Hepatocyte (in vitro differentiated cells): ENCODE data around the gene FBXO9. TPM values are rescaled to one million over a fixed set of nuclear protein-coding genes. Genes with fewer than 3 reads are reported as not detected.
A peak's percentile ranks its signal among the peaks of the same experiment; 100 is the strongest.

Experiments
- DNase-seq: peaks from one replicate; pipeline ENCODE4 v3.0.0-alpha.2; 2016; ENCODE audit warnings: low spot score
- H2AFZ ChIP-seq: fragments of 200-600 bp; sonication (generic); 2 replicates; pipeline ENCODE4 v1.6.0; 2016; ENCODE audit warnings: antibody characterized with exemption, mild to moderate bottlenecking
- H3K27ac ChIP-seq: fragments of 200-600 bp; sonication (generic); 2 replicates; pipeline ENCODE4 v1.5.1; 2016; ENCODE audit warnings: mild to moderate bottlenecking
- H3K27me3 ChIP-seq: fragments of 200-600 bp; sonication (generic); 2 replicates; pipeline ENCODE4 v1.6.1; 2016
- H3K36me3 ChIP-seq: fragments of 200-600 bp; sonication (generic); replicated peaks from 2 replicates; pipeline ENCODE4 v1.5.1; 2016; ENCODE audit warnings: low read depth; ENCODE audit not compliant: insufficient read depth
- H3K4me1 ChIP-seq: fragments of 200-600 bp; sonication (generic); 2 replicates; pipeline ENCODE4 v1.5.1; 2016; ENCODE audit warnings: mild to moderate bottlenecking, moderate library complexity; ENCODE audit not compliant: insufficient read depth
- H3K4me2 ChIP-seq: fragments of 200-600 bp; sonication (generic); 2 replicates; pipeline ENCODE4 v1.6.0; 2016
- H3K4me3 ChIP-seq: fragments of 200-600 bp; sonication (generic); 2 replicates; pipeline ENCODE4 v1.5.1; 2016; ENCODE audit warnings: mild to moderate bottlenecking
- H3K79me2 ChIP-seq: fragments of 200-600 bp; sonication (generic); 2 replicates; pipeline ENCODE4 v1.6.0; 2017; ENCODE audit warnings: mild to moderate bottlenecking
- H3K9me2 ChIP-seq: fragments of 200-600 bp; sonication (generic); replicated peaks from 2 replicates; pipeline ENCODE4 v1.6.0; 2017; ENCODE audit warnings: mild to moderate bottlenecking; ENCODE audit not compliant: insufficient read depth
- H3K9me3 ChIP-seq: fragments of 200-600 bp; sonication (generic); 2 replicates; pipeline ENCODE4 v1.5.1; 2016; ENCODE audit warnings: low read depth, mild to moderate bottlenecking
- H4K20me1 ChIP-seq: fragments of 200-600 bp; sonication (generic); 2 replicates; pipeline ENCODE4 v1.6.0; 2016; ENCODE audit warnings: mild to moderate bottlenecking; ENCODE audit not compliant: insufficient read depth, poor library complexity, severe bottlenecking
- EZH2 ChIP-seq: fragments of 200-600 bp; sonication (generic); IDR thresholded peaks from 2 replicates; pipeline ENCODE4 v1.6.1; 2016; ENCODE audit warnings: antibody characterized with exemption, mild to moderate bottlenecking, borderline replicate concordance
- EZH2phosphoT487 ChIP-seq: fragments of 200-600 bp; sonication (generic); IDR thresholded peaks from one replicate; pipeline ENCODE4 v1.6.1; 2018; ENCODE audit warnings: antibody characterized with exemption, mild to moderate bottlenecking, low read depth, moderate library complexity; ENCODE audit not compliant: unreplicated experiment, severe bottlenecking
- WGBS: methylation state at CpG from one replicate; pipeline ENCODE4 v1.1.6; 2016; ENCODE audit warnings: low lambda C conversion rate; ENCODE audit errors: missing lambda C conversion rate; 5-methylcytosine and 5-hydroxymethylcytosine counted together
- polyA plus RNA-seq: library from polyadenylated mRNA; unstranded; fragments of >200 nt; fragmentation: Nextera tagmentation; extraction: Ambion mirVana; gene quantifications from 2 replicates; pipeline ENCODE4 v1.2.1, GENCODE V29; 2016
- total RNA-seq: library from RNA; depleted of rRNA; stranded (reverse); fragments of >200 nt; gene quantifications from 2 replicates; pipeline ENCODE4 v1.2.3, GENCODE V29; 2014
- TF ChIP-seq, protein P1 (sequence below): fragments of 200-600 bp; sonication (generic); IDR thresholded peaks from 2 replicates; pipeline ENCODE4 v1.5.1; 2016; ENCODE audit warnings: antibody characterized with exemption, mild to moderate bottlenecking; ENCODE audit not compliant: poor library complexity

Gene FBXO9
- 33.3 and 36.6 TPM in 2 replicates for total RNA-seq
- 79.8 and 84.0 TPM in 2 replicates for polyA plus RNA-seq

- no peaks in the 10 kb centered on the region for H3K9me3 ChIP-seq
- H3K4me1 ChIP-seq, result peaks cover 27% of the 10 kb centered on the region
- no peaks in the 10 kb centered on the region for H3K27me3 ChIP-seq
- H3K27ac ChIP-seq, result peak within 1 kb of the TSS; percentile 81
- no peaks in the 10 kb centered on the region for H3K9me2 ChIP-seq
- TF ChIP-seq EZH2phosphoT487, result no peak
- no peak for TF ChIP-seq EZH2
- TF ChIP-seq, protein P1, sequence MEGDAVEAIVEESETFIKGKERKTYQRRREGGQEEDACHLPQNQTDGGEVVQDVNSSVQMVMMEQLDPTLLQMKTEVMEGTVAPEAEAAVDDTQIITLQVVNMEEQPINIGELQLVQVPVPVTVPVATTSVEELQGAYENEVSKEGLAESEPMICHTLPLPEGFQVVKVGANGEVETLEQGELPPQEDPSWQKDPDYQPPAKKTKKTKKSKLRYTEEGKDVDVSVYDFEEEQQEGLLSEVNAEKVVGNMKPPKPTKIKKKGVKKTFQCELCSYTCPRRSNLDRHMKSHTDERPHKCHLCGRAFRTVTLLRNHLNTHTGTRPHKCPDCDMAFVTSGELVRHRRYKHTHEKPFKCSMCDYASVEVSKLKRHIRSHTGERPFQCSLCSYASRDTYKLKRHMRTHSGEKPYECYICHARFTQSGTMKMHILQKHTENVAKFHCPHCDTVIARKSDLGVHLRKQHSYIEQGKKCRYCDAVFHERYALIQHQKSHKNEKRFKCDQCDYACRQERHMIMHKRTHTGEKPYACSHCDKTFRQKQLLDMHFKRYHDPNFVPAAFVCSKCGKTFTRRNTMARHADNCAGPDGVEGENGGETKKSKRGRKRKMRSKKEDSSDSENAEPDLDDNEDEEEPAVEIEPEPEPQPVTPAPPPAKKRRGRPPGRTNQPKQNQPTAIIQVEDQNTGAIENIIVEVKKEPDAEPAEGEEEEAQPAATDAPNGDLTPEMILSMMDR, result no peak
- peak within 1 kb of the TSS; percentile 48 for H3K4me3 ChIP-seq
- H2AFZ ChIP-seq, result peak within 1 kb of the TSS; percentile 81
- under 1% methylated on average over 38 of the region's 78 CpGs for WGBS
- H3K79me2 ChIP-seq, result peaks cover 53% of the 10 kb centered on the region
- no peaks in the 10 kb centered on the region for H4K20me1 ChIP-seq
- no peaks in the 10 kb centered on the region for H3K36me3 ChIP-seq
- H3K4me2 ChIP-seq, result peak within 1 kb of the TSS; percentile 89
- DNase-seq, result peak; percentile 85
Observed at GRCh38 chr6:53065266-53066076, at the start of gene FBXO9. Gene FBXO9, plus strand, starts transcription at chr6:53065404. Its CDS starts 386 bp downstream, at chr6:53065790.

- 96% methylated on average over 1 of the region's 1 CpG for WGBS
- no peak for TF ChIP-seq EZH2phosphoT487
- TF ChIP-seq, protein P1, result no peak
- TF ChIP-seq EZH2, result no peak
- Histone ChIP-seq H4K20me1 (no peaks in the 10 kb centered on the region), H3K36me3 (peaks cover 6% of the 10 kb centered on the region), H3K9me3 (no peaks in the 10 kb centered on the region), H3K4me3 (no peak overlapping the region), H3K27me3 (no peaks in the 10 kb centered on the region), H3K9me2 (no peaks in the 10 kb centered on the region), H3K79me2 (no peaks in the 10 kb centered on the region), H3K27ac (no peak overlapping the region), H2AFZ (no peak overlapping the region), H3K4me2 (no peak overlapping the region), H3K4me1 (peaks cover 34% of the 10 kb centered on the region)
- no peak for DNase-seq
Observed at GRCh38 chr6:53015486-53015885, 49.7 kb upstream of the FBXO9 start.

GRCh38 chr6:53018446-53018845 is 46.8 kb upstream of the FBXO9 start:
- H2AFZ ChIP-seq, result no peak overlapping the region
- H3K9me3 ChIP-seq, result no peaks in the 10 kb centered on the region
- no peaks in the 10 kb centered on the region for H3K79me2 ChIP-seq
- DNase-seq, result no peak
- TF ChIP-seq EZH2phosphoT487 (no peak), EZH2 (no peak)
- TF ChIP-seq, protein P1, result no peak
- 98% methylated on average over 2 of the region's 2 CpGs for WGBS
- H3K4me1 ChIP-seq, result peaks cover 12% of the 10 kb centered on the region
- no peaks in the 10 kb centered on the region for H4K20me1 ChIP-seq
- H3K27me3 ChIP-seq, result no peaks in the 10 kb centered on the region
- no peak overlapping the region for H3K4me2 ChIP-seq
- H3K36me3 ChIP-seq, result peaks cover 3% of the 10 kb centered on the region
- H3K4me3 ChIP-seq, result no peak overlapping the region
- H3K9me2 ChIP-seq, result no peaks in the 10 kb centered on the region
- no peak overlapping the region for H3K27ac ChIP-seq
